Measurements from ENCODE around the gene BHLHE23.

Gene BHLHE23

DNA sequence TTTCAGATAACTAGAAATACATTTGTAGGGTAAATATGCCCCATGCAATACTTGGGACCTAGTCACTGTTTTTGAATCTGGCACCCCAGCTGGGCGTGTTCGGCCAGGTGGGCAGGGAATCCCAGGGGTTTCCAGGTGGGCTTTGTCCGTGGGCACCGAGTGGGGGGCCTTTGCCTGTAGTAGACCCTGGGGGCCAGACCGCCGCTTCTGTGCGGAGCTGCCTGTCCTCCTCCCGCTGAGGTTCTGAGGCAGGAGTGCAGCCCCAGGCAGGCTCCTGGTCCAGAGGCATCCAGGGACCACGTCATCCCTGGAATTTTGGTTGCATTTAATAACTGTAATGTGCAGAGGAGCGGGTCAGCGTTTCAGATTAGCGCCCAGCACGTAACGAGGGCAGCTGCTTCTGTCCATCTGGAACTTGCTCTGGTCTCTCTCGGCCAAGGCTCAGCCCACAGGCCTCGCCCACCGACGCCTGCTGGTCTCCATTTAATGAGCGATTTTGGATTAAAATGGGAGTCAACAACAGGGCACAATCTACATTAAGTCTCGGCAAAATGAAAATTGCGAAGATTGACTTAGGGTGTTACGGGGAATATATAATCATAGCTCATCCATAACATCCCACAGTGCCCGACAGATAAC is 12.8 kb downstream of the BHLHE23 start:
- no peak for DNase-seq (ENCODE audit: low read depth)
- H3K36me3 ChIP-seq (ENCODE audit: control insufficient read depth, insufficient read depth, low read length, severe bottlenecking), result no peaks in the 10 kb centered on the region
- H3K9me3 ChIP-seq (ENCODE audit: control insufficient read depth, low read length), result no peaks in the 10 kb centered on the region
- peaks cover 82% of the 10 kb centered on the region for H3K27me3 ChIP-seq (replicated peaks; ENCODE audit: control insufficient read depth, insufficient read depth, low read length)
- H3K4me3 ChIP-seq (ENCODE audit: low read length), result no peak overlapping the region
- no peaks in the 10 kb centered on the region for H3K4me1 ChIP-seq (ENCODE audit: control insufficient read depth, insufficient read depth, low read length)
- H3K9ac ChIP-seq (ENCODE audit: low read length), result no peak overlapping the region

DNA sequence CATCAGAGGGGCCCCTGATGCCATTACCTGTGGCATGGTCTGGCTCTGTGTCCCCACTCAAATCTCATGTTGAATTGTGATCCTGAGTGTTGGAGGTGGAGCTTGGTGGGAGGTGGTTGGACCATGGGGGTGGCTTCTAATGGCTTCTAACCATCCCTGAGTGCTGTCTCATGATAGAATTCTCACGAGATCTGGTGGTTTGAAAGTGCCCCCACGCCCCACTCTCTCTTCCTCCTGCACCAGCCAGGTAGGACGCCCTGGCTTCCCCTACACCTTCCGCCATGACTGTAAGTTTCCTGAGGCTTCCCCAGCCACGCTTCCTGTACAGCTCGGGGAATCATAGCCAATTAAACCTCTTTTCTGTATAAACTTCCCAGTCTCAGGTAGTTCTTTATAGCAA is 14.9 kb downstream of the BHLHE23 start:
- H3K4me1 ChIP-seq (ENCODE audit: control insufficient read depth, insufficient read depth, low read length), result no peaks in the 10 kb centered on the region
- H3K27me3 ChIP-seq (replicated peaks; ENCODE audit: control insufficient read depth, insufficient read depth, low read length), result peaks cover 74% of the 10 kb centered on the region
- no peak overlapping the region for H3K4me3 ChIP-seq (ENCODE audit: low read length)
- H3K9ac ChIP-seq (ENCODE audit: low read length), result no peak overlapping the region
- DNase-seq (ENCODE audit: low read depth), result no peak
- H3K36me3 ChIP-seq (ENCODE audit: control insufficient read depth, insufficient read depth, low read length, severe bottlenecking), result no peaks in the 10 kb centered on the region
- H3K9me3 ChIP-seq (ENCODE audit: control insufficient read depth, low read length), result no peaks in the 10 kb centered on the region

DNA sequence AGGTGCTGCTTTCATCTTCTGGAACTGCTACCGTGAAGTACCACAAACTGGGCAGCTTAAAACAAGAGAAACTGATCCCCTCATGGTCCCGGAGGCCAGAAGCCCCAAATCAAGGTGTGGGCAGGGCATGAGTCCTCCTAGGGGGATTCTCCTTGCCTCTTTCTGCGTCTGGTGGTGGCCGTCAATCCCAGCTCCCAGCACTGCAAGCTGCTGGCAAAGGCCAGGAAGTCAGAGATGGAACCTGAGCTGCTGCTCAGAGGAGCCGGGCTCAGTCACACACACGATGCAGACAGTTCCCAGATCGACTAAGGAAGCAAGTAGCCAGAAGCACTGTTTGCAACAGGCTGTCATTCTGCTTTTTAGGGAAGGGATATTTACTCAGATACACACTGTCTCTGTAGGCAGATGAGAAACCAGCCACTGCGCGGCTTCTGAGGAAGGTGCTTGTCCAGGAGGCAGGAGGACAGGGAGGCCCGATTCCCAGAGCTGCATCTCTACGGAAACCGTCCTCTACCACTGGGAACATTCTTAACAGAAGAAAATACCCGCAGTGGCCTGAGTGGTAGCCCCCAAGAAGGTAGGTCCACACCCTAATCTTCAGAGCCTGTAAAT is 15.5 kb downstream of the BHLHE23 start:
- Histone ChIP-seq H3K4me1 (ENCODE audit: control insufficient read depth, insufficient read depth, low read length) (no peaks in the 10 kb centered on the region), H3K27me3 (replicated peaks; ENCODE audit: control insufficient read depth, insufficient read depth, low read length) (peaks cover 73% of the 10 kb centered on the region), H3K9me3 (ENCODE audit: control insufficient read depth, low read length) (no peaks in the 10 kb centered on the region), H3K9ac (ENCODE audit: low read length) (no peak overlapping the region), H3K36me3 (ENCODE audit: control insufficient read depth, insufficient read depth, low read length, severe bottlenecking) (no peaks in the 10 kb centered on the region), H3K4me3 (ENCODE audit: low read length) (no peak overlapping the region)
- DNase-seq (ENCODE audit: low read depth), result no peak

DNA sequence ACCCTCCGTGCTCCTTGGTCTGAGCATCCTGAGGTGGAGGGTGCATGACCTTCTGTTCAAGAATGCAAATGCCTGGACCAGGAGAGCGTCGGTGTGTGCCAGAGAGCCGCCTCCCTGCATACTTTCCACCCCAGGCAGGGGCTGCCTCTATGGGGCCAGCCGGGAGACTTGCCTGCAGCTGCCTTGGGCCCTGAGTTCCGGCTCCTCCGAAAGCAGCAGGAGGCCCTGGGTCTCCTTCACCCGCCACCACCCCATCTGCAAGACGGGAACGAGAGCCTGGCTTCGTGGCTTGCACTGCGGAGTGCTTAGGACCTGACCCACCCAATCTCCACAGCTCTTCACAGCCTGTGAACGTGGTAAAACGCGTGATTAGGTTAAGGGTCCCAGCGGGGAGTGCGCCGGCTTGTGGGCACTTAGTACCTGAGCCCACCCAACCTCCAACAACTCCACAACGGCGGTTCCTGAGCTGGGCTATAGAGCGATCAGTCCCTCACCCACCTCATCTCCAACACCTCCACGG is 16.4 kb downstream of the BHLHE23 start:
- Histone ChIP-seq H3K9ac (ENCODE audit: low read length) (no peak overlapping the region), H3K27me3 (replicated peaks; ENCODE audit: control insufficient read depth, insufficient read depth, low read length) (peaks cover 72% of the 10 kb centered on the region)

DNA sequence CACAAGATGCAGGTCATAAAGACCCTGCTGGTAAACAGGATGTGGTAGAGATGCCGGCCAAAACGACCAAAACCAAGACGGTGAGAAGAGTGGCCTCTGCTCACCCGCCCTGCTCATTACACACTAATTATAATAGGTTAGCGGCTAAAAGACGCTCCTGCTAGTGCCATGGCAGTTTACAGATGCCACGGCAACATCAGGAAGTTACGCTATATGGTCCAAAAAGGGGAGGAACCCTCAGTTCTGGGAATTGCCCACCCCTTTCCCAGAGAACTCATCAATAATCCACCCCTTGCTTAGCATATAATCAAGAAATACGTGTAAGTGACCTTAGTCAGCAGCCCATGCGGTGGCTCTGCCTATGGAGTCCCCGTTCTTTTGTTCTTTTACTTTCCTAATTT is 17.6 kb downstream of the BHLHE23 start:
- peaks cover 72% of the 10 kb centered on the region for H3K27me3 ChIP-seq (replicated peaks; ENCODE audit: control insufficient read depth, insufficient read depth, low read length)
- no peak for DNase-seq (ENCODE audit: low read depth)

More for the DNA sequence above, 16.4 kb downstream of the BHLHE23 start:
- no peak for DNase-seq (ENCODE audit: low read depth)
- no peaks in the 10 kb centered on the region for H3K36me3 ChIP-seq (ENCODE audit: control insufficient read depth, insufficient read depth, low read length, severe bottlenecking)
- H3K4me1 ChIP-seq (ENCODE audit: control insufficient read depth, insufficient read depth, low read length), result no peaks in the 10 kb centered on the region
- no peaks in the 10 kb centered on the region for H3K9me3 ChIP-seq (ENCODE audit: control insufficient read depth, low read length)
- H3K4me3 ChIP-seq (ENCODE audit: low read length), result no peak overlapping the region

DNA sequence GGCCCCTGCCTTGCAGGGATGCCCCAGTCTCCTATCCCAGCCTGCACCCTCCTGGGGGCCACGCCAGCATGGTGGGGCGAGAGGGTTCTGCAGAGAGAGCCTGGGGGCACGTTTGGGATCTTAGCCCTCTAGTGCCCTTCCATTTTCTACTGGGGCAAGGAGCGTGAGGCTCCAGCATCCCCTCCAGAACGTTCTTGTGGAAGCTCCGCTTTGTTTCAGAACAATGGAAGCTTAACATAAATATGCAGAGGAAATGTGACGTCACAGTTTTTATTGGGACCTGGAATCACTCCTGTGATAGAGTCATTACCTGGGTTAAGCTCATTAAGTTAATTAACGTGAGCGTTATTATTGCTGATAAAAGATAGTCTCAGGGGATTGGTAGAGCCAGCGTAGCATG is 19.6 kb downstream of the BHLHE23 start:
- H3K4me1 ChIP-seq (ENCODE audit: control insufficient read depth, insufficient read depth, low read length), result no peaks in the 10 kb centered on the region
- H3K9ac ChIP-seq (ENCODE audit: low read length), result no peak overlapping the region
- peaks cover 71% of the 10 kb centered on the region for H3K27me3 ChIP-seq (replicated peaks; ENCODE audit: control insufficient read depth, insufficient read depth, low read length)
- no peak overlapping the region for H3K4me3 ChIP-seq (ENCODE audit: low read length)
- no peak for DNase-seq (ENCODE audit: low read depth)
- H3K36me3 ChIP-seq (ENCODE audit: control insufficient read depth, insufficient read depth, low read length, severe bottlenecking), result no peaks in the 10 kb centered on the region
- H3K9me3 ChIP-seq (ENCODE audit: control insufficient read depth, low read length), result no peaks in the 10 kb centered on the region

More for the DNA sequence above, 17.6 kb downstream of the BHLHE23 start:
- H3K4me1 ChIP-seq (ENCODE audit: control insufficient read depth, insufficient read depth, low read length), result no peaks in the 10 kb centered on the region
- no peak overlapping the region for H3K4me3 ChIP-seq (ENCODE audit: low read length)
- H3K36me3 ChIP-seq (ENCODE audit: control insufficient read depth, insufficient read depth, low read length, severe bottlenecking), result no peaks in the 10 kb centered on the region
- no peak overlapping the region for H3K9ac ChIP-seq (ENCODE audit: low read length)
- H3K9me3 ChIP-seq (ENCODE audit: control insufficient read depth, low read length), result no peaks in the 10 kb centered on the region

DNA sequence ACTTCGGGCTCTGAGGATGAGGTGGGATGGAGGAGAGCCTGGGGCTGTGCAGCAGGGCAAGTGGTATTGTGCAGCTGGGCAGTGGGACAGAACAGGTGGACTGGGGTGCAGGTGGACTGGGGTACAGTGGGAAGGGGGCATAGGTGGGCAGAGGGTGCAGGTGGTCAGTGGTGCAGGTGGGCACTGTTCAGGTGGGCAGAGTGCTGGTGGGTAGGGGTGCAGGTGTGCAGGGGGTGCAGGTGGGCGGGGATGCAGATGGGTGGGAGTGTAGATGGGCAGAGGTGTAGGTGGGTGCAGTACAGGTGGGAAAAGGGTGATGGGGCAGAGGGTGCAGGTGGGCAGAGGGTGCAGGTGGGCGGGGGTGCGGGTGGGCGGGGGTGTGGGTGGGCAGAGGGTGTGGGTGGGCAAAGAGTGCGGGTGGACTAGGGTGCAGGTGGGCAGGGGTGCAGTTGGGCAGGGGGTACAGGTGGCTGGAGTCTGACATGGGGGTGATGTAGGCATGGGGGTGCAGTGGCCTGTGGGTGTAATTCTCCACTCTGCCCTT is 20.4 kb downstream of the BHLHE23 start:
- H3K4me1 ChIP-seq (ENCODE audit: control insufficient read depth, insufficient read depth, low read length), result no peaks in the 10 kb centered on the region
- no peak for DNase-seq (ENCODE audit: low read depth)

DNA sequence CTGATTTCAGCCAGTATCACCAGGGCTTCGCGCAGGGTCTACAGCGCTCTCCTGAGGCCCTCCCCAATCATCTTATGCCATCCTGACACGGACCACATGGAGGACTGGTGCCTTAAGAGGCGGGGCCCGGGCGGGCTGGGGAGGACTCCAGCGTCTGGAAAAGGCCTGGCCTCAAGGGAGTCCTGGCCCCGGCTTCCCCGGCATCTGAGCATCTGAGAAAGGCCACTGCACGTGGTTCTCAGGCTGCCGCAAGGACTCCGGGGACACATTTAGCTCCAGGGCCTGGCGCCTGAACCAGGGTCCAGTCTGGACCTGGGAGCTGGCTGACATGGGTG is 21.4 kb downstream of the BHLHE23 start:
- no peaks in the 10 kb centered on the region for H3K36me3 ChIP-seq (ENCODE audit: control insufficient read depth, insufficient read depth, low read length, severe bottlenecking)
- no peak overlapping the region for H3K9ac ChIP-seq (ENCODE audit: low read length)
- peaks cover 68% of the 10 kb centered on the region for H3K27me3 ChIP-seq (replicated peaks; ENCODE audit: control insufficient read depth, insufficient read depth, low read length)
- no peak overlapping the region for H3K4me3 ChIP-seq (ENCODE audit: low read length)
- no peaks in the 10 kb centered on the region for H3K9me3 ChIP-seq (ENCODE audit: control insufficient read depth, low read length)
- no peak for DNase-seq (ENCODE audit: low read depth)
- no peaks in the 10 kb centered on the region for H3K4me1 ChIP-seq (ENCODE audit: control insufficient read depth, insufficient read depth, low read length)

More for the DNA sequence above, 20.4 kb downstream of the BHLHE23 start:
- Histone ChIP-seq H3K4me3 (ENCODE audit: low read length) (no peak overlapping the region), H3K36me3 (ENCODE audit: control insufficient read depth, insufficient read depth, low read length, severe bottlenecking) (no peaks in the 10 kb centered on the region), H3K9ac (ENCODE audit: low read length) (no peak overlapping the region), H3K9me3 (ENCODE audit: control insufficient read depth, low read length) (no peaks in the 10 kb centered on the region), H3K27me3 (replicated peaks; ENCODE audit: control insufficient read depth, insufficient read depth, low read length) (peaks cover 72% of the 10 kb centered on the region)

DNA sequence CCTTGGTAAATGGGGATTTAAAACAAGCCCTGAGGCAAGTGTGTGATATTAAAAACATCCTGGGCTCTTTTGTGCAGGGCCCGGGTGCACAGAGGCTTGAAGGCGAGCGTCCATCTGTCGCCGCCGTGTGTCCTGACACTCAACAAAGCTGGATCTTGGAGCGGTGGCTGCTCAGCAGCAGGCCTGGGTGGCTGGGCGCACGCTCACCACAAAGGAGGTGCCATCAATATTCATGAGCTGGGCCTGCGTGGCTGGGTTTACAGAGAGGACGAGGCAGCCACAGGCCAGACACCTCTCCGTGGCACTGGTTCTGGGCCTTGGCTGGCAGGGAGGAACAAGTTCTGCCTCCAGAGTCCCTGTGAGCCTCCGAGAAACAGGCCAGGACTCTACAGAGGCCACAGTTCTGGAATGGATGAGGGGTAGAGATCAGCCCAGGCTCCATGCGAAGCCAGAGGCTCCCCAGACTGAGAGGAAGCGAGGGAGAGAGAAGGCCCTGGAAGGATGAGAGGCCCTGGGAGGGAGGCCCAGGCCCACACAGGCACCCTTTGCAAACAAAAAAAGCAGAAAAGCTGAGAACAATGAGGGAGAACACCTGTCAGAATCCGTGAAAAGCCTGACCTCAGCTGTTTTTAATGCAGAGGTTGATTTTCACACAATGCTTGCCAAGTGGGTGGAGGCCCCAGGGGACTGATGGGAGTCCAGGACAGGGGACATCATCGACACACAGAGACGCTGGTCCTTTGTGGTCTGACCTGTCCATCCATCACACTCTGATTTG is 21.9 kb downstream of the BHLHE23 start:
- Histone ChIP-seq H3K4me1 (ENCODE audit: control insufficient read depth, insufficient read depth, low read length) (no peaks in the 10 kb centered on the region), H3K4me3 (ENCODE audit: low read length) (no peak overlapping the region), H3K36me3 (ENCODE audit: control insufficient read depth, insufficient read depth, low read length, severe bottlenecking) (no peaks in the 10 kb centered on the region), H3K9me3 (ENCODE audit: control insufficient read depth, low read length) (no peaks in the 10 kb centered on the region), H3K9ac (ENCODE audit: low read length) (no peak overlapping the region), H3K27me3 (replicated peaks; ENCODE audit: control insufficient read depth, insufficient read depth, low read length) (peaks cover 71% of the 10 kb centered on the region)
- DNase-seq (ENCODE audit: low read depth), result no peak

DNA sequence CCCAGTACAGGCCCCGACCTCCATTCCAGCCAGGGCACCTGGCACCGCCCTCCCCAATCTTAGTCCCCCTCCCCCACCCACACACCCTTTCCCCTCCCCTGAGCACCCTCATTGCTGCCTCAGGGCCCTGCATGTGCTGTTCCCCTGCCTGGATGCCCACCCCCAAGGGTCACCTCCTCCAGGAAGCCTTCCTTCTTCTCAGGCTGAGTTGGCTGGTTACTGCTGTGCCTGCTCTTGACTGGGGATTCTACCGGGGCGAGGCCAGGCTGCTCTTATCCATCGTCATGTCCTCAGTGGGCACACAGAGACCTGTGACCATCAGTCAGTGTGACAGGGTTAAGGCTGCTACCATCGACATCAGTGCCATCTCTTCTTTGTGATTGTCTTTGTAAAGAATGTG is 23.6 kb downstream of the BHLHE23 start:
- Histone ChIP-seq H3K27me3 (replicated peaks; ENCODE audit: control insufficient read depth, insufficient read depth, low read length) (peaks cover 77% of the 10 kb centered on the region), H3K4me3 (ENCODE audit: low read length) (no peak overlapping the region), H3K9ac (ENCODE audit: low read length) (no peak overlapping the region), H3K4me1 (ENCODE audit: control insufficient read depth, insufficient read depth, low read length) (no peaks in the 10 kb centered on the region), H3K9me3 (ENCODE audit: control insufficient read depth, low read length) (no peaks in the 10 kb centered on the region), H3K36me3 (ENCODE audit: control insufficient read depth, insufficient read depth, low read length, severe bottlenecking) (no peaks in the 10 kb centered on the region)
- no peak for DNase-seq (ENCODE audit: low read depth)
